Upper lobe of left lung (tissue), 4 donors: ENCODE results near the gene MN1.

Experiments used
- CTCF ChIP-seq, 6 experiments: fragments of 450-650 bp in 4 of 6; fragments of 200-600 bp in 2 of 6; sonication (generic) in 2 of 6; IDR thresholded peaks; one replicate each; pipeline ENCODE4 v1.5.1; 2016 to 2019; ENCODE audit warnings: antibody characterized with exemption in 6 of 6
- POLR2A ChIP-seq, 4 donors: fragments of 450-650 bp; IDR thresholded peaks; one replicate each; pipeline ENCODE4 v1.5.1; 2016 to 2017; ENCODE audit warnings: antibody characterized with exemption in 4 of 4, mild to moderate bottlenecking in 2 of 4
- POLR2AphosphoS5 ChIP-seq, 2 donors: sonication (generic); formaldehyde crosslinking; IDR thresholded peaks; one replicate each; pipeline ENCODE4 v1.5.1; 2017; ENCODE audit warnings: antibody characterized with exemption in 2 of 2

- TF ChIP-seq CTCF (IDR thresholded peaks at IDR 0.05) (no peak), POLR2A (IDR thresholded peaks at IDR 0.05) (no peak), POLR2AphosphoS5 (IDR thresholded peaks at IDR 0.05) (no peak)
These were observed 54.6 kb downstream of the MN1 start for GRCh38 chr22:27746918-27747317.
